GM08714 (cell line): ENCODE results near the gene KRTAP10-7.
"Not testable (repeated sequence)": the region's sequence is repeated elsewhere in the genome, so short reads cannot be mapped to it uniquely, and the experiment has no call there.

Experiments used
- H3K4me3 ChIP-seq: fragments of 200-500 bp; sonication (Bioruptor generic); 2 replicates; pipeline ENCODE4 v1.5.1; 2014; ENCODE audit warnings: mild to moderate bottlenecking, low read length, inconsistent platforms
- ZNF274 ChIP-seq: IDR thresholded peaks from 2 replicates; pipeline ENCODE4 v1.6.1; 2012; ENCODE audit warnings: mild to moderate bottlenecking, low read depth, low read length

KRTAP10-7 gene

DNA sequence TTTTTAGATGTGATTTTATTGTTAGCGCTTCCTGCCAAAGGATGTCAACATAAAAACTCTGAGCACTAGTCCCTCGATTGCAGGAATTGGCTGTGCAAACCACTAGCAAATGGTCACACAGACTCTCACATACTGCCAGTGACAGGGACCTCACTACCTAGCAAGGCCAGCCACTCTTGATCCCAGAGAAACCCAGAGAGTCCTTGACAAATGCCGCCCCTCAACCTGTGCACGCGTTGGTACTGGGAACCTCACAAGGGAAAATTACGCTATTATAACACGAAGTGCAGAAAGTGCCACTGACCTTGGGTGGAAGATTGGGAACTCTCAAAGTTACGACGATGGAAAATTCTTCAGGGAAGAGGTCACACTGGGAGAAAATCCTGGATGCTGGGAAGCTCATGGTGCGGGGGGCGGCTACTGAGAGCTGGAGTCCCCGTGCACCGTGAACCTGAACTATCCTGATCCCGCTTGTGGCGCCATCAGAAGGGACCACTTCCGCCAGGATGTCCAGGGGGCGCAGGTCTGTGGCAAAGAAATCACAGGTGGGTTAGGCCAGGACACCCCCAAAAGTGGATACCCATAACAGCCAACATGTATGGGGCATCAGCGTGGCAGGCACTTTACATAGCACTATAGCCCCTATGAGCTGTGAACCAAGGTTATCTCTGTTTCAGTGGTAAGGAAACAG is 32.8 kb upstream of the KRTAP10-7 start:
- H3K4me3 ChIP-seq: no peak overlapping the region
- no peak for TF ChIP-seq ZNF274

GRCh38 chr21:44568261-44568660 is 32.1 kb upstream of the KRTAP10-7 start:
- no peak overlapping the region for H3K4me3 ChIP-seq
- no peak for TF ChIP-seq ZNF274

- no peak overlapping the region for H3K4me3 ChIP-seq
- TF ChIP-seq ZNF274: no peak
Measured at GRCh38 chr21:44568667-44569556, 31.5 kb upstream of the KRTAP10-7 start.

DNA sequence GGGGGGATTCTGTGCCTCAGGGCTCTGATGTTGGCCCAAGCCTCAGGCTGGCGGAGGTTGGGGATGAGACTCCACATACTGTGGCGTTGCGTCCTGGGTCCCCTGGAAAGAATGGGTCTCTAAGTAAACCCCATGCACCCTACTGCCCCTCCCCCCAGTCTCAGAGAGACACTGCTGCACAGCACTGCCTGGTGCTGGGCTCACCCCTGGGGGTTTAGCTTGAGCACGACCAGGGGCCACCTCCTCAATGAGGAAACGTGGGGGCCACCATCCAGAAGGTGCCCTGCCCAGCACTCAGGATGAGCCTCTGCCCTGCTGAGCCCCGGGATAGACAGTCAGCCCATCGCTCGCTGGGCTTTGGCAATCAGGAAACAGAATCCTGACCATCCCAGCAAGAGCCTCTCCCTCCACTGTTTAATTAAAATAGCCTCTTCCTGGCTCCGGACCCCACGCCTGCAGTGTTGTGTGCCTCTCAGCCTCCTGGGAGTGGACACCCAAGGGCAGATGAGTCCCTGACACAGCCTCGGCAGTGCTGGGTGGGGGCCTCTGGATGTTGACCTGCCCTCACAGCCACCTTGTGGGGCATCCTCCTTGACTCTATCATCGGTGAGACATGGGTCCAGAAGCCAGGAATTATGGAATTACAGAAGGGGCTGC is 30.4 kb upstream of the KRTAP10-7 start:
- TF ChIP-seq ZNF274: no peak
- no peak overlapping the region for H3K4me3 ChIP-seq

DNA sequence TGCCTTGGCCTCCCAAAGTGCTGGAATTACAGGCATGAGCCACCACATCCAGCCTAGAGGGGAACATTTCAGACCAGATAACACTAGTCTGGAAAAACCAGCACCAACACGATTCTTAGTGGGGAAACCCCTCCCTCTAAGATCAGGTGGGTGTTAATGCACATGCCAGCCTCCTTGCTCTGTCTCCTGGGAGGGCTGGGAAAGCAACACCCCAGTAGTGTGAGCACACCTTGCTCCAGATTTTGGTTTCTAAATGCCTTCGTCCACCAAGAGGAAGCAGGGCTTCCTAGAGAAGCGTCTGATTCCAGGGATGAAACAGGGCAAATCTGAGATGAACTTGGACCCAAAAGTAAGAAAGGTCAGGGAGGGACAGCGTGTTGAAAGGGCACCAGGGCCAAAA is 29.1 kb upstream of the KRTAP10-7 start:
- H3K4me3 ChIP-seq: no peak overlapping the region
- no peak for TF ChIP-seq ZNF274

DNA sequence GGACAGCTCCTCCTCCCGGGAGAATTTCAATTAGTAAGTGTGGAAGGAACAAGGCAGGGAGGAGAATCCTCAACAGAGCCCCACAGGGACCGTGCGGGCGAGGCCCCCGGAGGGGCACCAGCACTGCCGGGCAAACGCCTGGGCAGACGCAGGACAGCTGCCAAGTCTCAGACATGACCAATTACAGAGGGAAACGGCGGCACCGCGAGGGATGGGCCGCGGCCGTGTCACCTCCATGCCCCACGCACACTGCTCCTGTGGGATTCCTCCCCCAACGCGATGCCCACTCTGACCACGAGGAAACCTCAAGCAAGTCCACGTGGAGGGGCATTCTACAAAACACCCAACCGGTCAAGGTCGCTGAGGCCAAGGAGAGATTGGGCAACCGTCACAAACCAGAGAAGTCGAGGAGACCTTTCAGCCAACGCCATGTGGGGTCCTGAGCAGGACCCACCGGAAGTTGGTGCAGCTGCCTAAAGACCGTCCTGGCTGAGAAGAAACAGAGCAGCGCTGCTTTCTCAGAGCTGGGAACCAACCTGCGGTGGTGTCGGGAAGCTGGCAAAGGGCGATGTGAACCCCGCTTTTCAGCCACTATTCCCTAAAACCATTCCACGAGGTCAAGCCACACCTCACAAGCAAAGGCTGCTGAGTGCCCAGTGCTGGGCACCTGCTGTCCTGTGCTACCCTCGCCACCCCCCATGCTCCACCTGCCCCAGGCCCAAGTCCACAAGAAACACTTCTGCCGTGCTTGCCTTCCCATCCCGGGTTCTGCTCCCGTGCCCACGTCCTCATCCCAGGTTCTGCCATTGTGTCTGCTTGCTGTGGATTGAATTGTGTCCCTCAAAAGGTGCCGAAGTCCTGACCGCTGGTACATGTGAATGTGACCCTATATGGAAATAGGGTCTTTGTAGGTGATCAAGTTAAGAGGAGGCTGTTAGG is 28.3 kb upstream of the KRTAP10-7 start:
- H3K4me3 ChIP-seq: no peak overlapping the region
- TF ChIP-seq ZNF274: no peak

DNA sequence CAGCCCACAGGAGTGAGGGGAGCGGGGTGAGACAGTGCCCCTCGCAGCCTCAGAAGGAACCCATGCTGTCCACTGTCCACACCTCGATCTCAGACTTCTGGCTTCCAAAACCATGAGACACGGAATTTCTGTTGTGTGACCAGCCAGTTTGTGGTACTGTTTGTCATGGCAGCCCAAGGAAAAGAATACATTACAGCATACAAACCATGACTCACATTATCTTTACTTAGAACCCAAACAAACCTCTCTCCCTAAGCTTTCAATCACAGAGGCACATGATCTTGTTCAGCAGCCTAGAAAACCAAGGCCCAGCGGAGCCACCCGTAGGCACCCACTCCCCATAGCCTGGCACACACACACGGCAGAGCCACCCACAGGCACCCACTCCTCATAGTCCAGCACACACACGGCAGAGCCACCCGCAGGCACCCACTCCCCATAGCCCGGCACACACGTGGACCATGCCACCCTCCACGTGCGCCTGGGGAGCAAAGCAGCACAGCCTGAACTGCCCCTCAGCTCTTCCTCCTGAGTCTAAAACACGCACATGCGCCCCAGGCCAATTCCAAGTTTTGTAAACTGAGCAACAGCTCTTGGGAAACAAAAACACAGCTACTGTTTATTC is 27.3 kb upstream of the KRTAP10-7 start:
- no peak overlapping the region for H3K4me3 ChIP-seq

GRCh38 chr21:44573630-44574456 is 26.6 kb upstream of the KRTAP10-7 start, which contains the start of gene KRTAP10-4:
Gene KRTAP10-4 (plus strand): TSS chr21:44573729. CDS start chr21:44573759, 30 bp downstream.
- not testable (repeated sequence) for H3K4me3 ChIP-seq

More for the DNA sequence above, 27.3 kb upstream of the KRTAP10-7 start:
- no peak for TF ChIP-seq ZNF274

GRCh38 chr21:44574457-44575306 is 25.7 kb upstream of the KRTAP10-7 start:
- TF ChIP-seq ZNF274: no peak

GRCh38 chr21:44575307-44576024 is 24.9 kb upstream of the KRTAP10-7 start:
- H3K4me3 ChIP-seq: no peak overlapping the region
- no peak for TF ChIP-seq ZNF274

More at GRCh38 chr21:44574457-44575306, 25.7 kb upstream of the KRTAP10-7 start:
- H3K4me3 ChIP-seq: no peak overlapping the region

GRCh38 chr21:44576025-44576420 is 24.4 kb upstream of the KRTAP10-7 start:
- TF ChIP-seq ZNF274: no peak
- H3K4me3 ChIP-seq: no peak overlapping the region
